ENCODE results near the gene LFNG.

The LFNG gene, protein sequence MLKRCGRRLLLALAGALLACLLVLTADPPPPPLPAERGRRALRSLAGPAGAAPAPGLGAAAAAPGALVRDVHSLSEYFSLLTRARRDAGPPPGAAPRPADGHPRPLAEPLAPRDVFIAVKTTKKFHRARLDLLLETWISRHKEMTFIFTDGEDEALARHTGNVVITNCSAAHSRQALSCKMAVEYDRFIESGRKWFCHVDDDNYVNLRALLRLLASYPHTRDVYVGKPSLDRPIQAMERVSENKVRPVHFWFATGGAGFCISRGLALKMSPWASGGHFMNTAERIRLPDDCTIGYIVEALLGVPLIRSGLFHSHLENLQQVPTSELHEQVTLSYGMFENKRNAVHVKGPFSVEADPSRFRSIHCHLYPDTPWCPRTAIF

DNA sequence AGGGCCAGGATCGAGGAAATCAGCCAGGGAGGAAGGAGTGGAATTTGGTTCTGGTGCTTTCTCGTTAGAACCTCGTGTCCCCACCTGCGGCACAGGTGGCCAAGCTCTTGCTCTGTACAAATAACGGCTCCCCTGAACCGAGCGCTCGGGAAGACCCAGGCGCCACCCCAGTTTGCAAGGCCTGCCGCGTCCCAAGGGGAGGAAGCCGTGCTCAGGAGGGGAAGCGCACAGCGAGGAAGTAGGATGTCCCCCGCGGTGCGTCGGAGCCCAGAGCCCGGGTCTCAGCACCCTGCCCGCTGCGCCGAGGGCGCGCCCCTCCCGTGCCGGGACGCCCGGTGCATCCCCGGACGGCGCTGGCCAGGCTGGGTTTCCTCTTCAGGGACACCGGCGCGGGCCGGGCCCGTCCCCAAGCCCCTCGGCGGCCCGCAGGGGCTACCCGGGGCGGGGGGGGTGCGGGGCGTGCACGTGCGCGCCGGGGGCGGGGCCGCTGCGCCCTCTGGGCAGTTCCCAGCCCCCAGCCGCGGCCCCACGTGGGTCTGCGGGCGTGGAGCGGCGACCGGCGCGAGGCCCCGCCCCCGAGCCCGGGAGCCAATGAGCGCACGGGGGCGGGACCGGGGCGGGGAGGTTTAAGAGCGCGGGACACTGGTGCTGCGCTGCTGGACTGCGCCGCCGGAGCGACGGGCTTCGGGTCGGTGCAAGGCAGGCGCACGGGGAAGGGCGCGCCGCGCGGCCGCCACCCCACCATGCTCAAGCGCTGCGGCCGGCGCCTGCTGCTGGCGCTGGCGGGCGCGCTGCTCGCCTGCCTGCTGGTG, at the start of gene LFNG:
TSS of gene LFNG (plus strand) at position 656 of the 812 bp plus-strand sequence. CDS start at position 744, 88 bp downstream.
- DNase-seq (ENCODE audit: low spot score), result peak; percentile 97

DNA sequence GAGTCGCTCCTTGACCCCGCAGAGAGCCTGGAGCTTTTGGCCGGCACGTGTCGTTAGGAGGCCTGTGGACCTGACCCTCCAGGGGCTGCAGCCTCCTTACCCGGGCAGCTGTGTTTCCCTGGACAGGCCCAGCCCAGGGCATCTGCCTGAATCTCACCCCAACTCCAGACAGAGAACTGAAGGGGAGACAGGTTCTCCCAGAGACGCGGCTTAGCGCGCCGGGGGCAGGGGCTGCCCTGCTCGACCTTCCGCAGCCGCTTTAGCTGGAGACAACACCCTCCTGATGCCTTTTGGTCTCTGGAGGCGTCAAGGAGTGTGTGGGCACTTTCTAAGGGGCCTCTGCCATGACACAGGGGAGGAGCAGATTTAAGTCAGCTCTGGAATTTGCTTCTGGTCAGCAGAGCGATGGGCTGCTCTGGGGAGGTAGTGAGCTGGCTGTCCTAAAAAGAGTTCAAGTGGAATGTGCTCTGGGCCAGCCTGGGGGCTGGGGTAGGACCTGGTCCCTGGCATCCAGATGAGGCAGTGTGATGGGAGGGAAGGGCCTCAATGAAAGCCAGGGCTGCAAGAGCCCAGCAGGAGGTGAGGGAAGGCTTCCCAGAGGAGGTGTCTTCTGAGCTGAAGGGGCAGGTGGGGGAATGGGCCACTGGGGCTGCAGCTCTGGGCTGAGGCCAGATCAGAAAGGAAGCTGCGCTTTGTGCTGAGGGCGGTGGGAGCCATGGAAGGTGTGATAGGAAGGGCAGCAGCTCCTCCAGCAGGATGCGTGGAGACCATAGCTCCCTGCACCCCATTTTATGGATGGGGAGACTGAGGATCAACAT, 49.2 kb upstream of the LFNG start:
- DNase-seq (ENCODE audit: low spot score), result peak; percentile 13

DNA sequence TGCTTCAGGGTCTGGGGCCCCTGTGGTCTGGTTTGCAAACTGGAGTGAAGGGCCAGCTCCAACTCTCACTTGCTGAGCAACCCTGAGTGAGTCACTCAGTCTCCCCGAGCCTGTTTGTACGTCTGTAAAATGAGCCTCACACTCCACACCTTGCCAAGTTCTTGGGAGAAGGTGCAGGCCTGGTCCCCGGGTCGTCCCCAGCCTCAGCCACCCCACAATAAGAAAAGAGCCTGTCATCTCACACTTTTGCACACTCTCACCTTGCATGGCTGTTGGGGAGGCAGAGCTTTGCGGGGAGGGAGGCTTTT, 48.6 kb upstream of the LFNG start:
- DNase-seq (ENCODE audit: low spot score), result no peak

DNA sequence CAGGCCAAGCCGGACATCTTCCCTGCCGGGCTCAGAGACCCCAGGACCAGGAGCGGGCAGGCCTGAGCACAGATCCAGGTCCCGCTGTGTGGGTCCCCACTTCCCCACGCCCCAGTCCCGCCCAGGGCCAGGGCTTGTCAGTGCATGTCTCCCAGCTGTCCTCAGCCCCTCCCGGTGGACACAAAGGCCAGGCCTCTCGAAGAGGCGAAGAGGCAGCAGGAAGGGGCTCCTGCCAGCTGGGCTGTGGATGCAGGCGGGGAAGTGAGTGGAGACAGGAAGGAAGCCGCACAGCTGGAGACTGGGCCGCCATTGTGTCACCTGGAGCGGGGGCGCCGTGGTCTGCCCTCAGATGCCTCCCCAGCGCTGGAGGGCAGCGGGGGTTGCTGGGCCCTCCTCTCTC, 48.2 kb upstream of the LFNG start:
- peak; percentile 73 for DNase-seq (ENCODE audit: low spot score)

DNA sequence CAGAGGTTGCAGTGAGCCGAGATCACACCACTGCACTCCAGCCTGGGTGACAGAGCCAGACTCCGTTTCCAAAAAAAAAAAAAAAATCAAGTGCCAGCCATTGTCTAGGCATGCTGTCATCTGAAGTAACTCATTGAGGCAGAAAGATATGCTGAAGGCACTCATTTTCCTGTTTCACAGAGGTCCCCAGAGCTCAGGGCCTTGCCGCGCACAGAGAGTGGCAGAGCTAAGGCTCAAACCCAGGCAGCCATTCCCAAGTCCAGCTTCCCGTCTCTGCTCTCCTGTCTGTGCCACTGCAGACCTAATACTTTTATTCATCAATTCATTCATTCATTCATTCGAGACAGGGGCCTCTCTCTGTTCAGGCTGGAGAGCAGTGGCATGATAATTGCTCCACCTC, 46.8 kb upstream of the LFNG start:
- DNase-seq (ENCODE audit: low spot score), result no peak

DNA sequence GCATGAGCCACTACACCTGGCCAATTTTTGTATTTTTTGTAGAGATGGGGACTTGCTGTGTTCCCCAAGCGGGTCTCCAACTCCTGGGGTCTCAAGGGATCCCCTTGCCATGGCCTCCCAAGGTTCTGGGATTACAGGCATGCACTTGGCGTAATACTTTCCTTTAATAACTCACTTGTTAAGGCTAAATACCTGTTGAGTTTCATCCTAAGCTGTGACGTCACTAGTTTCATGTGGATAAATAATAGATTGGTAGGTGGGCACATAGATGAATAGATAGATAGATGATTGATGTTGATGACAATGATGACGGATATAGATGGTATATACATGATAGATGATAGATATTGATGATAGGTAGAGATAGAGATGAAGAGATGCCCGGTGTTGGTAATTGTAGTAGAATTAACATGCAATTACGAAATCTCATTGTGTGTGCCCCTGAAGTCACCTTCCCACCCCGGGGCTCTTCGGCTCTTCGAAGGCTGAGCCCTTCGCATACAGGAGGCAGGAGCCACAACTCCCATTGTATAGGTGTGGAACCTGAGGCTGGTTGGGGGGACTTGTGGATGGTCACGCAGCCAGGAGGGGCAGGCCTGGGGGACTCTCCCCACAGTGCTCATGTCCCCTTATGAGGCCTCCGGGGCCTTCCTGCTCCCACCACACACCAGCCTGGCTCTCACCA, 45.9 kb upstream of the LFNG start:
- DNase-seq (ENCODE audit: low spot score), result no peak

DNA sequence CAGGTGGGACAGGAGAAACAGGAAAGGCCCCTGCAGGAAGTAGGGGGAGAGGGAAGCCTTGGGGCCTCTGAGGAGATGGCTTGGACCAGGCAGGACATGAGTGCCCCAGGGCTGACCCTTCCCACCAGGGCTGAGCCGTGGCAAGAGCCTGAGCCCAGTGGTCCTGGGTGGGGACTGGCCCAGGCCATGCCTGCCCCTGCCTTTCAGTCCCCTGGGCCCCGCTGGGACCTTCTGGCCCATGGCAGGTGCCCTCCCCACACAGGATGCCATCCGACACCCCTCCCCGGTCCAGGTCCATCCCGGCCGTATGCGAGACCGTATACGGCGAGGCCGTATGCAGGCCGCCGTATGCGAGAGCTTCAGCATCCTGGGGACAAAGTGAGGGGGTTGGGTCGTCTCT, 45.4 kb upstream of the LFNG start:
- peak; percentile 39 for DNase-seq (ENCODE audit: low spot score)

DNA sequence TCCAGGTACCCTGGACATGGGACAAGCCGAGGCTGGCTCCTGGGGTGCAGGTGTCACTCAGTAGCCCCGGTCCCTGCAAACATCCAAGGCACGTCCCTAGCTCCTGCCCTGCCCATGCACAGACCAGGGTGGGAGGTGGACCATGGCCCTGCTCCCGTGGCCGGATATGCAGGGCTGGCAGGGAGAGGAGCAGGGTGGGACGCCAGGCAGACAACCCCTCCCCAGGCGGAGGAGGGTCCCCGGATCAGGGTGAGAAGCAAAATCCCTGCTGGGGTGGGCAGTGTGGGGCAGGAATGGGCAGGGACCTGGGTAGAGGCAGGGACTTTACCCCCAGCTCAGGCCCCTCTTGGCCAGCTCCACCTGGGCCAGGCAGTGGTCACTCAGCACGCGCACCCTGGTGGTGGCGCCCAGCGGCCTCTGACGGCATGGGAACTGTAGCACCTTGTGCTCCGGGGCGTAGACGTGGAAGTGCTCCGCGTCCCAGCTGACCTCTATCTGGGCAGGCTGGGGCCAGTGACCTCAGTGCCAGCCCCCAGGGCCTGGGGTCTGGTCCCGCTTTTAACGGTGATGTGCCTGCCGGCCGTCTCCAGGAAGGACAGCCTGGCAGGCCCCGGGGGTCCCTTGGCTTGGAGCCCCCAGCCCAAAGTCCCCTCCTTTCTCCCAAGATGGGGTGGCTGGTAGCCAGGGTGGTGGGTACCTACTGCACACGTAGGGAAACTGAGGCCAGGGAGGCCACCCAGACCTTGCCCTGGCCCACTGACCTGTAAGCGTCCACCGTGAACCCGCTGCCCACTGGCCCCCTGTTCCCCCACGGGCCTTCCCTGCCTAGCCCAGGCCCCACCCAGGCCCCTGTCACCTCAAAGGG, 44.5 kb upstream of the LFNG start:
- DNase-seq (ENCODE audit: low spot score), result peak; percentile 33

DNA sequence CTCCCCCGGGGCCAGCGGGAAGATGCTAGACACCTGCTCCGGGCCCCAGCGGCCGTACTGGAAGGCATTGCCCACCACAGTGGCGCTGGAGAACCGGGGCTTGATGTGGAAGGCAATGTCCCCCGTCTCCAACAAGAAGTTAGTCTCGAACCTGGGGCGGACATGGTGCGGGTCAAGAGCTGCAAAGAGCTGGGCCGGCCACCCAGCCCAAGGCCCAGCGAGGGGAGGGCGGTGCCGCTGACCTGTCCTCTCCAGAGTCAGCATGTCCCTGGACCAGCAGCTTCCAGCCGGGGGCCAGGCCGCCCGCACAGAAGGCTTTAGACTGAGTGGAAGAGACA, 43.9 kb upstream of the LFNG start:
- DNase-seq (ENCODE audit: low spot score), result peak; percentile 7

DNA sequence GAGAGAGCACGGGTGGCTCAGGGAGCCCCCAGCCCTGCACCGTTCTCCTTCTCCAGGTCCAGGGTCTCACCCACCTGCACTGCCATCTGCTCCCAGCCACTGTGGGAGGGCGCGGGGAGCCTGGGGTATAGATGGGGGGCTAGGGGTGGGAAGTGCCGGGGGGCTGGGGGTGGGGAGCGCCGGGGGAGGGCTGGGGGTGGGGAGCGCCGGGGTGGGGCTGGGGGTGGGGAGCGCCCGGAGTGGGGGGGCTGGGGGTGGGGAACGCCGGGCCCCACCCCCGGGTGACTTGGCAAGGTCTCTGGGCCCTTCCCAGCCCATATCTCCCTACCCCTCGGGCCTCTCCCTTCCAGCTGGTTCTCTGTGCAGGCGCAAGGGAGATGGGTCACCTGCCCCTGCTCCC, 43.3 kb upstream of the LFNG start, which contains the start of gene GRIFIN:
TSS of gene GRIFIN (minus strand) at position 101 of the 400 bp plus-strand sequence. CDS start at position 86, 15 bp downstream.
- peak; percentile 14 for DNase-seq (ENCODE audit: low spot score)

DNA sequence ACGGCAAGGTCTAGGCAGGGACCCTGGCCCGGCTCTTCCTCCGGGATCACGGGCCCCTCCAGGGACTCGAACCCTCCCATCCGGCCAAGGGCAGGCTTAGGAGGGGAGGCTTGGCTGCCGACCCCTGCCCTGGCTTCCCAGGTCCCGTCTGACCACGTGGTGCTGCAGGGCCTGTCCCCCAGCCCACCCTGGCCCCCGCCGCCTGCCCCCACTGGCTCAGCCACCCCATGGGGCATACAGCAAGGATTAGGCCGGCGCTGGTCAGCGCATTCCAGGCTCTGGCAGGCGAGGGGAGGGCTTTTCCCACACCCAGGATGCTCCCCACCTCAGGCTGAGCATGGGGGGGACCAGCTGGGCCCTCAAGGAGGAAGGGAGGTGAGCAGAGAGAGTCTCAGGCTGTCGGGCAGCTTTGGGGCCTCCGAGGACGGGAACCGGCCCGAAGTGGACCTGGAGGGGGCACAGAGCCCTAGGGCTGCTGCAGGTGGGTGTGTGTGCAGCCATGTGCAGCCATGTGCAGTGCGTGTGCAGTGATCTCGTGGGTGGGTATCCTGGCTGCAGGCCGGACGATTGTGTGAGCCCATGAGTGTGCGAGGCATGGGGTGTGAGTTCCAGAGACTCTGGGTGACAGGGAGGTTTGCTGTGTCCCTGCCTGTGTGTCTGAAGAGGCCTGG, 42.7 kb upstream of the LFNG start:
- DNase-seq (ENCODE audit: low spot score), result peak; percentile 35

DNA sequence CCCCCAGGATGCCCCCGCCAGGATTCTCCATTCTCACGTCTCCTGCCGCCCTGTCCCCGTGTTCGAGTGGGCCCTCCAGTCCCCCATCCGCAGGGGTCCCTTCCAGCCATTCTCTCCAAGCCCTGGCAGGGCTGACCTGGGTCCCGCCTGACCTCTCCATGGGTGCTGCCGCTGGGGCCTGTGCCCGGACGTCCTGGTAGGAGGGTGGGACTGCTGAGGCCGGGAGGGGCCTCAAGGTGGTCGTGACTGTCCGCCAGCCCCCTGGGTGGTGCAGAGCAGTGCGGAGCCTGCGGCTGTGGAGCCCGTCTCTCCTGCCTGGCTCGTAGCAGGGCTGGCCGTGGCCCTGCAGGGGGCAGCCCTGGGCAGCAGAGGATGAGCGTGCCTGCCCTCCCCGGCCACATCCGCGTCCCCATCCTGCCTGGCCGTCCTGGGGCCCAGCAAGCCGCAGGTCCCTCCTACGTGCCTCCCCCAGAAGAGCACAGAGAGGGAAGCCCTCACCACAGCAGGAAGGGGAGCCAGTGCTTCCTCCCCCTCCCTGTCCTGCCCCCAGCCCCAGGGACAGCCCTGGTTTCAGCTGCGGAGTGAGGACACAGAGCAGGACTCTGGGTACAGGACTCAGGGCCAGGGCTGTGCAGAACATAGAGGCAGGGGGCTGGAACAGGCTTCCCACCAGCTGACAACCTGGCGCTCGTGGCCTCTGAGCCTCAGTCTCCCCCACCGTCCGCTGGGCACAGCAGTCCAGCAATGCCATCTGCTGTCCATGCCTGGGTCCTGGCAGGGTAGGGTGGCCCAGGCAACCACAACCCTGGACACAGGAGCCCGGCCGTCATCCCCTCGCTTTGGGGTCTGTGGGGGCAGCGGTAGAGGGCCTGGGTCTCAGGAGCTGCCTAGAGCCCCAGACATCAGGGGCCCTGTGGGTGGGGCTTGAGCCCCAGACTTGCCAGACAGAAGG, 41.9 kb upstream of the LFNG start:
- DNase-seq (ENCODE audit: low spot score), result peak; percentile 96

DNA sequence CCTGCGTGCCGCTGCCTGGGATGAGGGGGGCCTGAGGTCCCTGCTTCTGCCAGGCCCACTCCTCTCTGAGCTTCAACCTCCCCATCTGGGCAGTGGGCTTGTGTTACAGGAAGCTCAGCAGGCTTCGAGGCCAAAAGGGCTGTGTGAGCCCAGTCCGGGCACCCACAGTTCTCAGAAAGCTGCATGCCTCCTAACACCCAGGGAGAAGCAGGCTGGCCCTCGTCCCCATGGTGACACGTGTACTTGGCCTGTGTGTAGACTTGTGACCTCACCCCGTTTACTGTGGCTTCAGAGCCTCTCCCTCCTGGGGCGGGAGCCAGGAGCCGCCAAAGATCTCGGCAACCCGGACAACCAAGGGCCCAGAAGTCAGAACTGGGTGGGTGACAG, 41.2 kb upstream of the LFNG start:
- DNase-seq (ENCODE audit: low spot score), result peak; percentile 56

DNA sequence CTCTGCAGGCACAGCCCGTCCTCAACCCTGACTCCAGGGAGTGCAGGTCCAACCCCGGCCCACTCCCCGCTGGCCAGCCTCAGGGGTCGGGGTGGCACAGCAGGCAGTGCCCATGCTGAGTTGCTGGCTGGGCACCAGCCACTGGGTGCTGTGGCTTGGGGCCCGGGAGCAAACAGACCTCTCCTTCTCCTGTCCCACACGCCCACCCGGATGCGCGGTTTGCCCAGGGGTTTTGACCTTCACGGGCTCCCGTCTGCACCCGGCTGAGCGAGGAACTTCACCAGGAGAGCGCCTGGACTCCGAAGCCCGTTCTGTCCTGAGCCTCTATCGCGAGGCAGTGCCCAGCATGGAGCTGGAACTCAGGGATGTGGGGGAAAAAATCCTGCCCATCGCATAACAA, 40.8 kb upstream of the LFNG start:
- DNase-seq (ENCODE audit: low spot score), result no peak

DNA sequence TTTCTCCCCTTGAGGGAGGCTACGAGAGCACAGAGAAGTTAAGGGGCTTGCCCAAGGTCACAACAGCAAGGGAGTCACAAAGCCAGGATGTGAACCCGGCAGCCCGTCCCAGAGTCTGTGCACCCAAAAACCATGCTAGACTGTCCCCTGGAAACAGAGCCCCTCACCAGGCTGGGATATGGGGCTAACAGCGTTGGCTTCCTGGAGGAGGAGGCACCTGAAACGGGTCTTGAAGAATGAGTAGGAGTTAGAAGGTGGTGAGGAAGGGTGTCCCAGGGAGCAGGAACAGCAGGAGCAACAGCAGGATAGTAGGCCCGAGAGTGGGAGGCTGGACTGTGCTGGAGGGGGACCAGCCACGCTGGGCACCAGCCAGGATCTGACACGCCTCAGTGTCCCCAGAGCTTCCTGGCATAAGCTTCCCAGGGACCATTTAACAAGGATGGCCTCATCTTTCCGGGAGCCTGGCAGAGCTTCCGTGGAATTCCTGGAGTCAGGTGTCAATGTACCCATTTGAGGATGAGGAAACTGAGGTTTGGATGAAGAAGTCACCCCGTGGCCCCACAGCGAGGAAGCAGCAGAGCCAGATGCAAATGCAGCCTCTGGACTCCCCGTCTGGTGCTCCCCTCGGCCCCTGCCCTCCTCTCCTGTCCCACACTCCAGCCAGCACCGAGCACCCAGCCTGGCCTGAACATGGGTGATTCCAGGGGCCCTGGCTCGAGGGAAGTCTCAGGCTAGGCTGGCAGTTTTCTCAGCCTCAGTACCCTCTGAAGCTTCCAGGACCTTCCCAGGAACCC, 40.1 kb upstream of the LFNG start:
- DNase-seq (ENCODE audit: low spot score), result no peak

DNA sequence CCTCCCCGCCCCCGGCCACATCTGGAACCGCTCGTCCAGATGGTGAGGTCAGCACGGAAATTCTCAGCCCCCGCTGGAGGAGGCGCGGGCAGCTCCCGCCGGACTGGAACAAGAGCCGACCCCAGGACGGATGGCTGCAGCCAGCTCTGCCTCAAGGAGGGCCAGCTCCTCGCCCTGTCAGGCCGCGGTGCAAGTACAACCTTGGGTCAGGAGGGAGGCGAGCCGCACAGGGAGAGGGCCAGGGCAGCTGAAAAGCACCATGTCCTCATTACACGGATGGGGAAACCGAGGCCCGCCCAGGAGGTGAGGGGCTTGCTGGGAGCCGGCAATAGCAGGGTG, 39.5 kb upstream of the LFNG start:
- DNase-seq (ENCODE audit: low spot score), result no peak

DNA sequence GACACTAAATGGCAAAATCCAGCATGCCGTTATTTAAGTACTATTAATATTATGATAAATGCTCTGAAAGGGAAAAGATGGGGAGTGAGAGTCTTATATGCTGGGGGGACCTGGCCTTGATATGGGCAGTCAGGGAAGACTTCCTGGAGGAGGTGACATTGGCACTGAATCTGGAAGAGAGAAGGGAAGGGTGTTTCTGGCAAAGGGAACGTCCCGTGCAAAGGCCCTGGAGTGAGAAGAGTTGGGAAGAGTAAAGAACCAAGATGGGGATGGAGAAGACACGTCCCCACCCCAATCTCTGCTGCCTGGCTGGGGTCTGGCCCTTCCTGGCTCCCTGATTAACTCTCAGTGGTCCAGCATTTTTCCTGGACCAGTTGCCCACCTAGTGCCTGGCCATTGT, 38.4 kb upstream of the LFNG start:
- DNase-seq (ENCODE audit: low spot score), result no peak

DNA sequence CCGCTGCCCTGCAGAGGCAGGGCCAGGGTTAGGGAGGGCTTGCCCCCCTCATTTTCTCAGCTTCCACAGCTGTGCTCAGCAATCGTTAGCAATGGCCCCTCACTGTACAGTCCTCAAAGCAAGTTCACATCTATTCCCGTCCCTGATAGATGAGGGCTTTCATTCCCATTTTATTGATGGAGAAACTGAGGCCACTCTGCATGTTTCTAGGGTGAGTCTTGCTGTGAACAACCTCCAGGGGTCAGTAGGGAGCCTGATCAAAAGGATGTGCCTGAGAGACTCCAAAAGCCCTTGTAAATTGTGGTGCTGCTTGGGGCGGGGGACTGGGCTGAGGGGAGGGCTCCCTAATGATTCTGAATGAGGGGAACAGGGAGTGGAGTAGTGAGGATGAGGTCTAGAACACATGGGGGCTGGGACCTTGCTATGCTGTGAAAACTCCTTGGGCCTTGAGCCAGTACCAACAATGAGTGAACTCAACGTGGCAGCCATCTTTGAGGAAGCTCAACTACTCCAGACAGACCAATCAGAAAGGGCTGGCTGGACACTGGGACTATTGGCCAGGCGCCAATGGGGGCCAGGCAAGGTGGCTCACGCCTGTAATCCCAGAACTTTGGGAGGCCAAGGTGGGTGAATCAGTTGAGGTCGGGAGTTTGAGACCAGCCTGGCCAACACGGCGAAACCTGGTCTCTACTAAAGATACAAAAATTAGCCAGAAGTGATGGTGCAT, 36.7 kb upstream of the LFNG start:
- DNase-seq (ENCODE audit: low spot score), result no peak

All from iPS-NIHi11 (cell line).